ENCODE data around the gene SLC44A1.
A peak's percentile ranks its signal among the peaks of the same experiment; 100 is the strongest.

The SLC44A1 gene

GRCh38 chr9:105295201-105295550 is 50.7 kb downstream of the SLC44A1 start:
- no peak overlapping the region for H3K27ac ChIP-seq (ENCODE audit: insufficient read depth, low read depth, low read length, poor library complexity, severe bottlenecking)
- H3K4me1 ChIP-seq (ENCODE audit: control insufficient read depth, insufficient read depth, low read length) = peaks cover 29% of the 10 kb centered on the region
- H3K36me3 ChIP-seq (ENCODE audit: control insufficient read depth, insufficient read depth, low read length) = no peaks in the 10 kb centered on the region
- WGBS, 2 experiments = 78 to 89% methylated on average over 2 of the region's 2 CpGs
- H3K27me3 ChIP-seq (ENCODE audit: control insufficient read depth, insufficient read depth, low read length, poor library complexity, severe bottlenecking) = no peaks in the 10 kb centered on the region
- no peak overlapping the region for H3K4me3 ChIP-seq (ENCODE audit: insufficient read depth, low read depth, low read length)
- H3K9me3 ChIP-seq (ENCODE audit: control insufficient read depth, low read length) = no peaks in the 10 kb centered on the region

GRCh38 chr9:105295986-105296385 is 51.5 kb downstream of the SLC44A1 start:
- Histone ChIP-seq H3K4me3 (ENCODE audit: insufficient read depth, low read depth, low read length) (no peak overlapping the region), H3K4me1 (ENCODE audit: control insufficient read depth, insufficient read depth, low read length) (peaks cover 29% of the 10 kb centered on the region), H3K9me3 (ENCODE audit: control insufficient read depth, low read length) (no peaks in the 10 kb centered on the region), H3K27ac (ENCODE audit: insufficient read depth, low read depth, low read length, poor library complexity, severe bottlenecking) (no peak overlapping the region), H3K27me3 (ENCODE audit: control insufficient read depth, insufficient read depth, low read length, poor library complexity, severe bottlenecking) (no peaks in the 10 kb centered on the region), H3K36me3 (ENCODE audit: control insufficient read depth, insufficient read depth, low read length) (no peaks in the 10 kb centered on the region)
- 28 to 46% methylated on average over 3 to 4 of the region's 4 CpGs for WGBS, 2 experiments

- Histone ChIP-seq H3K27me3 (ENCODE audit: control insufficient read depth, insufficient read depth, low read length, poor library complexity, severe bottlenecking) (no peaks in the 10 kb centered on the region), H3K36me3 (ENCODE audit: control insufficient read depth, insufficient read depth, low read length) (no peaks in the 10 kb centered on the region), H3K4me1 (ENCODE audit: control insufficient read depth, insufficient read depth, low read length) (peaks cover 29% of the 10 kb centered on the region), H3K27ac (ENCODE audit: insufficient read depth, low read depth, low read length, poor library complexity, severe bottlenecking) (peak overlapping the region; percentile 11), H3K4me3 (ENCODE audit: insufficient read depth, low read depth, low read length) (no peak overlapping the region), H3K9me3 (ENCODE audit: control insufficient read depth, low read length) (no peaks in the 10 kb centered on the region)
- 86% methylated on average over 1 of the region's 1 CpG; no CpG with 5 or more reads in 1 of the 2 experiments for WGBS, 2 experiments
Measured at GRCh38 chr9:105296445-105296844, 52.0 kb downstream of the SLC44A1 start.

- H3K27ac ChIP-seq (ENCODE audit: insufficient read depth, low read depth, low read length, poor library complexity, severe bottlenecking) = peak overlapping the region; percentile 18
- H3K4me1 ChIP-seq (ENCODE audit: control insufficient read depth, insufficient read depth, low read length) = peaks cover 26% of the 10 kb centered on the region
- no peaks in the 10 kb centered on the region for H3K9me3 ChIP-seq (ENCODE audit: control insufficient read depth, low read length)
- WGBS, 2 experiments = 83 to 86% methylated on average over 2 of the region's 2 CpGs
- H3K36me3 ChIP-seq (ENCODE audit: control insufficient read depth, insufficient read depth, low read length) = no peaks in the 10 kb centered on the region
- H3K27me3 ChIP-seq (ENCODE audit: control insufficient read depth, insufficient read depth, low read length, poor library complexity, severe bottlenecking) = no peaks in the 10 kb centered on the region
- H3K4me3 ChIP-seq (ENCODE audit: insufficient read depth, low read depth, low read length) = no peak overlapping the region
Measured at GRCh38 chr9:105296877-105297287, 52.4 kb downstream of the SLC44A1 start.

- H3K9me3 ChIP-seq (ENCODE audit: control insufficient read depth, low read length) = no peaks in the 10 kb centered on the region
- peaks cover 23% of the 10 kb centered on the region for H3K4me1 ChIP-seq (ENCODE audit: control insufficient read depth, insufficient read depth, low read length)
- 88 to 89% methylated on average over 14 of the region's 14 CpGs for WGBS, 2 experiments
- H3K27ac ChIP-seq (ENCODE audit: insufficient read depth, low read depth, low read length, poor library complexity, severe bottlenecking) = peak overlapping the region; percentile 18
- no peaks in the 10 kb centered on the region for H3K36me3 ChIP-seq (ENCODE audit: control insufficient read depth, insufficient read depth, low read length)
- no peaks in the 10 kb centered on the region for H3K27me3 ChIP-seq (ENCODE audit: control insufficient read depth, insufficient read depth, low read length, poor library complexity, severe bottlenecking)
- H3K4me3 ChIP-seq (ENCODE audit: insufficient read depth, low read depth, low read length) = no peak overlapping the region
Measured at GRCh38 chr9:105297442-105298075, 53.1 kb downstream of the SLC44A1 start.

GRCh38 chr9:105299190-105299854 is 54.9 kb downstream of the SLC44A1 start:
- H3K36me3 ChIP-seq (ENCODE audit: control insufficient read depth, insufficient read depth, low read length) = no peaks in the 10 kb centered on the region
- no peak overlapping the region for H3K27ac ChIP-seq (ENCODE audit: insufficient read depth, low read depth, low read length, poor library complexity, severe bottlenecking)
- H3K4me3 ChIP-seq (ENCODE audit: insufficient read depth, low read depth, low read length) = no peak overlapping the region
- WGBS, 2 experiments = 84 to 91% methylated on average over 6 to 7 of the region's 7 CpGs
- H3K4me1 ChIP-seq (ENCODE audit: control insufficient read depth, insufficient read depth, low read length) = peaks cover 23% of the 10 kb centered on the region
- H3K27me3 ChIP-seq (ENCODE audit: control insufficient read depth, insufficient read depth, low read length, poor library complexity, severe bottlenecking) = no peaks in the 10 kb centered on the region
- H3K9me3 ChIP-seq (ENCODE audit: control insufficient read depth, low read length) = no peaks in the 10 kb centered on the region

- H3K36me3 ChIP-seq (ENCODE audit: control insufficient read depth, insufficient read depth, low read length) = no peaks in the 10 kb centered on the region
- no peaks in the 10 kb centered on the region for H3K27me3 ChIP-seq (ENCODE audit: control insufficient read depth, insufficient read depth, low read length, poor library complexity, severe bottlenecking)
- WGBS, 2 experiments = 97 to 98% methylated on average over 2 of the region's 2 CpGs
- H3K4me3 ChIP-seq (ENCODE audit: insufficient read depth, low read depth, low read length) = no peak overlapping the region
- no peaks in the 10 kb centered on the region for H3K4me1 ChIP-seq (ENCODE audit: control insufficient read depth, insufficient read depth, low read length)
- H3K27ac ChIP-seq (ENCODE audit: insufficient read depth, low read depth, low read length, poor library complexity, severe bottlenecking) = no peak overlapping the region
- H3K9me3 ChIP-seq (ENCODE audit: control insufficient read depth, low read length) = no peaks in the 10 kb centered on the region
Measured at GRCh38 chr9:105302728-105303127, 58.3 kb downstream of the SLC44A1 start.

GRCh38 chr9:105305856-105306255 is 61.4 kb downstream of the SLC44A1 start:
- peaks cover 7% of the 10 kb centered on the region for H3K4me1 ChIP-seq (ENCODE audit: control insufficient read depth, insufficient read depth, low read length)
- no peaks in the 10 kb centered on the region for H3K36me3 ChIP-seq (ENCODE audit: control insufficient read depth, insufficient read depth, low read length)
- no peak overlapping the region for H3K27ac ChIP-seq (ENCODE audit: insufficient read depth, low read depth, low read length, poor library complexity, severe bottlenecking)
- WGBS, 2 experiments = 85 to 90% methylated on average over 1 of the region's 1 CpG
- no peaks in the 10 kb centered on the region for H3K9me3 ChIP-seq (ENCODE audit: control insufficient read depth, low read length)
- no peaks in the 10 kb centered on the region for H3K27me3 ChIP-seq (ENCODE audit: control insufficient read depth, insufficient read depth, low read length, poor library complexity, severe bottlenecking)
- H3K4me3 ChIP-seq (ENCODE audit: insufficient read depth, low read depth, low read length) = no peak overlapping the region

- H3K4me3 ChIP-seq (ENCODE audit: insufficient read depth, low read depth, low read length) = no peak overlapping the region
- 94 to 97% methylated on average over 2 to 3 of the region's 5 CpGs for WGBS, 2 experiments
- H3K4me1 ChIP-seq (ENCODE audit: control insufficient read depth, insufficient read depth, low read length) = peaks cover 7% of the 10 kb centered on the region
- no peaks in the 10 kb centered on the region for H3K27me3 ChIP-seq (ENCODE audit: control insufficient read depth, insufficient read depth, low read length, poor library complexity, severe bottlenecking)
- no peaks in the 10 kb centered on the region for H3K9me3 ChIP-seq (ENCODE audit: control insufficient read depth, low read length)
- no peak overlapping the region for H3K27ac ChIP-seq (ENCODE audit: insufficient read depth, low read depth, low read length, poor library complexity, severe bottlenecking)
- no peaks in the 10 kb centered on the region for H3K36me3 ChIP-seq (ENCODE audit: control insufficient read depth, insufficient read depth, low read length)
Measured at GRCh38 chr9:105306351-105307140, 62.1 kb downstream of the SLC44A1 start.

GRCh38 chr9:105307591-105308130 is 63.2 kb downstream of the SLC44A1 start:
- WGBS, 2 experiments = 90 to 94% methylated on average over 2 of the region's 2 CpGs
- H3K27ac ChIP-seq (ENCODE audit: insufficient read depth, low read depth, low read length, poor library complexity, severe bottlenecking) = no peak overlapping the region

More at GRCh38 chr9:105307591-105308130, 63.2 kb downstream of the SLC44A1 start:
- Histone ChIP-seq H3K4me1 (ENCODE audit: control insufficient read depth, insufficient read depth, low read length) (peaks cover 7% of the 10 kb centered on the region), H3K27me3 (ENCODE audit: control insufficient read depth, insufficient read depth, low read length, poor library complexity, severe bottlenecking) (no peaks in the 10 kb centered on the region), H3K4me3 (ENCODE audit: insufficient read depth, low read depth, low read length) (no peak overlapping the region), H3K9me3 (ENCODE audit: control insufficient read depth, low read length) (no peaks in the 10 kb centered on the region), H3K36me3 (ENCODE audit: control insufficient read depth, insufficient read depth, low read length) (no peaks in the 10 kb centered on the region)

Data from ectodermal cell (in vitro differentiated cells).